HepG2 (cell line): Measurements from ENCODE around the gene GK. TPM values are rescaled to one million over a fixed set of nuclear protein-coding genes. Genes with fewer than 3 reads are reported as not detected.
A peak's percentile ranks its signal among the peaks of the same experiment; 100 is the strongest.

Source experiments
- ATAC-seq: fragments of 200-7000 bp; cut with Tn5 transposase; 3 replicates; pipeline ENCODE4 v1.9.1; 2020; ENCODE audit warnings: mild to moderate bottlenecking, moderate library complexity
- BruUV-seq: library from RNA; stranded (reverse); fragments of 400-500 nt; replicated peaks from 2 replicates; lab custom pipeline; 2021; lab: Mats Ljungman, UMichigan
- CTCF ChIA-PET: fragments of 300-600 bp; formaldehyde crosslinking; extraction: SDS; loops from one replicate; lab custom pipeline; 2021; ENCODE audit warnings: low total read pairs, inconsistent platforms, low intra/inter-chr PET ratio; lab: Yijun Ruan, JAX
- POLR2A ChIA-PET: fragments of 350-600 bp; sonication (Branson Sonifier 250); formaldehyde crosslinking; loops from one replicate; lab custom pipeline; 2020; ENCODE audit warnings: antibody characterized with exemption, inconsistent platforms; lab: Yijun Ruan, JAX
- DNase-seq: peaks from one replicate; pipeline ENCODE4 v3.0.0-alpha.2; 2015; ENCODE audit warnings: low spot score
- FAIRE-seq: peaks from 3 replicates; lab custom pipeline; 2011; peaks lifted over from hg19 to GRCh38; lab: Jason Lieb, UNC
- H2AFZ ChIP-seq: one replicate; pipeline ENCODE4 v1.6.1; 2011; ENCODE audit warnings: low read length, inconsistent platforms
- H3K27ac ChIP-seq: fragments of 300-600 bp; 3 replicates; pipeline ENCODE4 v1.8.0; 2011; ENCODE audit warnings: mixed run types, mild to moderate bottlenecking, mixed read lengths, low read length, inconsistent platforms; ENCODE audit not compliant: insufficient read depth; ENCODE audit errors: extremely low read length
- H3K27me3 ChIP-seq, 2 experiments: fragments of 200-600 bp in 1 of 2; 2 replicates in 1 of 2; 3 replicates in 1 of 2; pipeline versions ENCODE4 v1.6.0 to v1.8.0; 2011; ENCODE audit warnings: low read length in 2 of 2, mild to moderate bottlenecking in 2 of 2, moderate library complexity in 2 of 2, inconsistent platforms in 1 of 2; ENCODE audit not compliant: insufficient read depth in 2 of 2, control insufficient read depth in 1 of 2
- H3K36me3 ChIP-seq, 2 experiments: fragments of 200-600 bp in 1 of 2; replicated peaks in 1 of 2; 2 replicates in 1 of 2; 3 replicates in 1 of 2; pipeline versions ENCODE4 v1.5.1 to v1.8.0; 2011; ENCODE audit warnings: low read length in 2 of 2, inconsistent platforms in 1 of 2; ENCODE audit not compliant: insufficient read depth in 2 of 2, control insufficient read depth in 1 of 2
- H3K4me1 ChIP-seq: 2 replicates; pipeline ENCODE4 v1.5.1; 2012; ENCODE audit warnings: low read length, inconsistent platforms; ENCODE audit not compliant: insufficient read depth
- H3K4me2 ChIP-seq: 2 replicates; pipeline ENCODE4 v1.6.0; 2011; ENCODE audit warnings: low read depth, low read length, inconsistent platforms
- H3K4me3 ChIP-seq, 3 experiments: fragments of 200-600 bp in 1 of 3; sonication (generic), shearing (Covaris generic) in 1 of 3; replicated peaks in 1 of 3; 2 replicates each; pipeline ENCODE4 v1.5.1; 2011 to 2016; ENCODE audit warnings: low read length in 3 of 3, inconsistent platforms in 2 of 3, low read depth in 2 of 3, mild to moderate bottlenecking in 2 of 3, control low read depth in 1 of 3, mixed read lengths in 1 of 3; ENCODE audit not compliant: insufficient read depth in 1 of 3
- H3K79me2 ChIP-seq: one replicate; pipeline ENCODE4 v1.6.1; 2011; ENCODE audit warnings: low read length, inconsistent platforms; ENCODE audit not compliant: insufficient read depth
- H3K9ac ChIP-seq: 2 replicates; pipeline ENCODE4 v1.6.0; 2011; ENCODE audit warnings: mild to moderate bottlenecking, low read depth, low read length, inconsistent platforms; ENCODE audit not compliant: insufficient read depth
- H3K9me3 ChIP-seq: 2 replicates; pipeline ENCODE4 v1.5.1; 2012; ENCODE audit warnings: mild to moderate bottlenecking, low read length
- H4K20me1 ChIP-seq: 2 replicates; pipeline ENCODE4 v1.6.0; 2011; ENCODE audit warnings: inconsistent platforms, mild to moderate bottlenecking, low read length, moderate library complexity; ENCODE audit not compliant: insufficient read depth
- CEBPG ChIP-seq: IDR thresholded peaks from 2 replicates; pipeline ENCODE4 v1.6.1; 2016
- EHMT2 ChIP-seq: fragments of 200-600 bp; sonication (generic); IDR thresholded peaks from 2 replicates; pipeline ENCODE4 v1.7.0; 2017; ENCODE audit warnings: antibody characterized with exemption, low read depth, low read length, borderline replicate concordance
- JUN ChIP-seq: sonication (generic); formaldehyde crosslinking; IDR thresholded peaks from 2 replicates; pipeline ENCODE4 v1.4.0; 2020; ENCODE audit warnings: mild to moderate bottlenecking, missing genetic modification reagents
- POGZ ChIP-seq: sonication (generic); formaldehyde crosslinking; IDR thresholded peaks from 2 replicates; pipeline ENCODE4 v1.4.0; 2020; ENCODE audit warnings: mild to moderate bottlenecking, missing genetic modification reagents
- PRPF4 ChIP-seq: fragments of 200-400 bp; formaldehyde crosslinking; IDR thresholded peaks from 2 replicates; pipeline ENCODE4 v1.6.1; 2016; ENCODE audit warnings: low read length, low read depth; ENCODE audit not compliant: poor library complexity, severe bottlenecking
- RFXAP ChIP-seq: sonication (generic); formaldehyde crosslinking; IDR thresholded peaks from 2 replicates; pipeline ENCODE4 v1.4.0; 2020; ENCODE audit warnings: missing genetic modification reagents, borderline replicate concordance
- SIN3B ChIP-seq: fragments of 150-350 bp; IDR thresholded peaks from 2 replicates; pipeline ENCODE4 v1.6.1; 2014; ENCODE audit warnings: low read length
- SP2 ChIP-seq: sonication (generic); formaldehyde crosslinking; IDR thresholded peaks from 2 replicates; pipeline ENCODE4 v1.5.1; 2020; ENCODE audit warnings: mild to moderate bottlenecking, missing genetic modification reagents
- STAG1 ChIP-seq: sonication (generic); formaldehyde crosslinking; IDR thresholded peaks from 2 replicates; pipeline ENCODE4 v1.4.0; 2020; ENCODE audit warnings: missing genetic modification reagents
- ZBTB21 ChIP-seq: sonication (generic); formaldehyde crosslinking; IDR thresholded peaks from 2 replicates; pipeline ENCODE4 v1.4.0; 2020; ENCODE audit warnings: missing genetic modification reagents
- ZNF768 ChIP-seq: sonication (generic); formaldehyde crosslinking; IDR thresholded peaks from 2 replicates; pipeline ENCODE4 v1.4.0; 2020; ENCODE audit warnings: missing genetic modification reagents
- ZSCAN31 ChIP-seq: sonication (generic); formaldehyde crosslinking; IDR thresholded peaks from 2 replicates; pipeline ENCODE4 v1.5.0; 2020; ENCODE audit warnings: low read depth, mild to moderate bottlenecking, missing genetic modification reagents
- WGBS: methylation state at CpG from one replicate; pipeline ENCODE4 v1.1.6; 2017; ENCODE audit warnings: low lambda C conversion rate; 5-methylcytosine and 5-hydroxymethylcytosine counted together
- in situ Hi-C: cut with HindIII; loops from 2 replicates; pipeline ENCODE4 v1.10.0; 2017; ENCODE audit warnings: low pct_unique_long_range_greater_than_20kb; ENCODE audit not compliant: extremely low pct_ligation_motif_present
- intact Hi-C: fragments of 100-400 bp; cut with micrococcal nuclease; formaldehyde crosslinking; loops from one replicate; pipeline ENCODE4 v1.10.0; 2022; ENCODE audit not compliant: unreplicated experiment
- polyA plus RNA-seq, 8 experiments: library from polyadenylated mRNA; depleted of rRNA in 3 of 8; stranded (reverse) in 7 of 8; unstranded in 1 of 8; fragments of >200 nt; fragmentation: Illumina TruSeq in 4 of 8; extraction: Trizol in 4 of 8; gene quantifications; 2 replicates each; pipeline versions ENCODE4 v1.2.1 to v1.2.3, GENCODE V29; 2011 to 2016; ENCODE audit warnings: low read depth in 4 of 8, missing spikeins in 1 of 8, mixed read lengths in 1 of 8; ENCODE audit not compliant: insufficient read depth in 1 of 8
- total RNA-seq, 5 experiments: library from RNA; depleted of rRNA; stranded (reverse); fragments of >200 nt; fragmentation: Illumina TruSeq; extraction: Trizol; gene quantifications; 2 replicates each; pipeline ENCODE4 v1.2.3, GENCODE V29; 2016; ENCODE audit warnings: low read depth in 1 of 5
- TF ChIP-seq, protein P1 (sequence below): fragments of 450-650 bp; IDR thresholded peaks from 2 replicates; pipeline ENCODE4 v1.6.1; 2017
- TF ChIP-seq, protein P2 (sequence below): IDR thresholded peaks from 2 replicates; pipeline ENCODE4 v1.6.1; 2012; ENCODE audit warnings: inconsistent platforms
- TF ChIP-seq, protein P3 (sequence below), 2 experiments: sonication (generic) in 1 of 2; formaldehyde crosslinking in 1 of 2; IDR thresholded peaks; 2 replicates each; pipeline versions ENCODE4 v1.5.1 to v1.6.1; 2011 to 2020; ENCODE audit warnings: borderline replicate concordance in 1 of 2, low read depth in 1 of 2, low read length in 1 of 2, mild to moderate bottlenecking in 1 of 2, missing genetic modification reagents in 1 of 2, moderate library complexity in 1 of 2

GK gene
- total and polyA plus RNA-seq, 2 of the 13 experiments (the other 11 are each of a cell fraction or from before 2014, with no cell fraction given): 64.2 to 265 TPM

GRCh38 chrX:30741545-30741944, 88.3 kb downstream of the GK start:
- no peaks in the 10 kb centered on the region for H4K20me1 ChIP-seq
- H3K27ac ChIP-seq: no peak overlapping the region
- H3K27me3 ChIP-seq: no peaks in the 10 kb centered on the region
- no TSS peak for BruUV-seq
- H3K79me2 ChIP-seq: no peaks in the 10 kb centered on the region
- H3K4me1 ChIP-seq: no peaks in the 10 kb centered on the region
- H3K9ac ChIP-seq: no peak overlapping the region
- in situ Hi-C loops: no loop called here
- no peak for FAIRE-seq
- no peak for DNase-seq
- CTCF ChIA-PET: no interaction called here
- ATAC-seq: no peak
- no peak overlapping the region for H3K4me3 ChIP-seq
- no peak overlapping the region for H3K4me2 ChIP-seq
- TF ChIP-seq, protein P1, sequence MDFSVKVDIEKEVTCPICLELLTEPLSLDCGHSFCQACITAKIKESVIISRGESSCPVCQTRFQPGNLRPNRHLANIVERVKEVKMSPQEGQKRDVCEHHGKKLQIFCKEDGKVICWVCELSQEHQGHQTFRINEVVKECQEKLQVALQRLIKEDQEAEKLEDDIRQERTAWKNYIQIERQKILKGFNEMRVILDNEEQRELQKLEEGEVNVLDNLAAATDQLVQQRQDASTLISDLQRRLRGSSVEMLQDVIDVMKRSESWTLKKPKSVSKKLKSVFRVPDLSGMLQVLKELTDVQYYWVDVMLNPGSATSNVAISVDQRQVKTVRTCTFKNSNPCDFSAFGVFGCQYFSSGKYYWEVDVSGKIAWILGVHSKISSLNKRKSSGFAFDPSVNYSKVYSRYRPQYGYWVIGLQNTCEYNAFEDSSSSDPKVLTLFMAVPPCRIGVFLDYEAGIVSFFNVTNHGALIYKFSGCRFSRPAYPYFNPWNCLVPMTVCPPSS: no peak
- TF ChIP-seq SIN3B (no peak), EHMT2 (no peak), SP2 (CRISPR knock-in tag) (no peak)
- TF ChIP-seq, all 625 proteins: peak for 0
- H3K36me3 ChIP-seq: no peaks in the 10 kb centered on the region
- intact Hi-C loops: no loop called here
- POLR2A ChIA-PET: no interaction called here
- H3K9me3 ChIP-seq: no peaks in the 10 kb centered on the region
- H2AFZ ChIP-seq: no peak overlapping the region
- WGBS: 39% methylated on average over 3 of the region's 3 CpGs

- peak overlapping the region; percentile 17 for H3K27ac ChIP-seq
- H3K9ac ChIP-seq: 0 out of 2 replicates have a peak overlapping the region, but pooled peaks have one; percentile 7
- no peaks in the 10 kb centered on the region for H3K27me3 ChIP-seq
- H3K79me2 ChIP-seq: no peaks in the 10 kb centered on the region
- H3K36me3 ChIP-seq: no peaks in the 10 kb centered on the region
- DNase-seq: peak; percentile 50
- H3K4me1 ChIP-seq: peaks cover 14% of the 10 kb centered on the region
- peak overlapping the region in 2 of 3 experiments; percentile 16 to 25; a peak in 2 of 6 replicates for H3K4me3 ChIP-seq
- H2AFZ ChIP-seq: no peak overlapping the region
- CTCF ChIA-PET: no interaction called here
- 26% methylated on average over 2 of the region's 11 CpGs for WGBS
- BruUV-seq: TSS peak; percentile 73
- in situ Hi-C loops (no loop called here), intact Hi-C loops (no loop called here)
- ATAC-seq: peak; percentile 86
- no peaks in the 10 kb centered on the region for H4K20me1 ChIP-seq
- peak; percentile 70 for FAIRE-seq
- H3K9me3 ChIP-seq: no peaks in the 10 kb centered on the region
- H3K4me2 ChIP-seq: peak overlapping the region; percentile 51
- POLR2A ChIA-PET: interaction anchor here (0.9 to 1.4 kb wide), 2 partner anchors 13 to 141 kb away, joined by 3 read pairs; partner anchors contain the start of gene TAB3
- TF ChIP-seq ZNF768 (CRISPR knock-in tag) (no peak), PRPF4 (no peak), JUN (CRISPR knock-in tag) (no peak), ZSCAN31 (0 out of 2 replicates have a peak, but pooled peaks have one; percentile 31), RFXAP (CRISPR knock-in tag) (no peak), POGZ (CRISPR knock-in tag) (peak; percentile 21; the same call in 1 of the 2 replicates), CEBPG (CRISPR knock-in tag) (peak; percentile 85), STAG1 (CRISPR knock-in tag) (no peak), ZBTB21 (0 out of 2 replicates have a peak, but pooled peaks have one; percentile 14)
- TF ChIP-seq, protein P2, sequence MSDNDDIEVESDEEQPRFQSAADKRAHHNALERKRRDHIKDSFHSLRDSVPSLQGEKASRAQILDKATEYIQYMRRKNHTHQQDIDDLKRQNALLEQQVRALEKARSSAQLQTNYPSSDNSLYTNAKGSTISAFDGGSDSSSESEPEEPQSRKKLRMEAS: peak; percentile 37; the same call in 1 of the 2 replicates
- TF ChIP-seq, protein P3, sequence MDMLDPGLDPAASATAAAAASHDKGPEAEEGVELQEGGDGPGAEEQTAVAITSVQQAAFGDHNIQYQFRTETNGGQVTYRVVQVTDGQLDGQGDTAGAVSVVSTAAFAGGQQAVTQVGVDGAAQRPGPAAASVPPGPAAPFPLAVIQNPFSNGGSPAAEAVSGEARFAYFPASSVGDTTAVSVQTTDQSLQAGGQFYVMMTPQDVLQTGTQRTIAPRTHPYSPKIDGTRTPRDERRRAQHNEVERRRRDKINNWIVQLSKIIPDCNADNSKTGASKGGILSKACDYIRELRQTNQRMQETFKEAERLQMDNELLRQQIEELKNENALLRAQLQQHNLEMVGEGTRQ (IDR thresholded peaks at IDR 0.05; ENCODE audit: low read depth, low read length): peak; percentile 62; the same call in 1 of the 2 replicates
- TF ChIP-seq, protein P3 (CRISPR knock-in tag; IDR thresholded peaks at IDR 0.05; ENCODE audit: borderline replicate concordance): peak; percentile 72; the same call in 1 of the 2 replicates
These were observed 95.2 kb downstream of the GK start for GRCh38 chrX:30748342-30748960.
